ENCODE results near the gene GTPBP6.

The GTPBP6 gene, protein sequence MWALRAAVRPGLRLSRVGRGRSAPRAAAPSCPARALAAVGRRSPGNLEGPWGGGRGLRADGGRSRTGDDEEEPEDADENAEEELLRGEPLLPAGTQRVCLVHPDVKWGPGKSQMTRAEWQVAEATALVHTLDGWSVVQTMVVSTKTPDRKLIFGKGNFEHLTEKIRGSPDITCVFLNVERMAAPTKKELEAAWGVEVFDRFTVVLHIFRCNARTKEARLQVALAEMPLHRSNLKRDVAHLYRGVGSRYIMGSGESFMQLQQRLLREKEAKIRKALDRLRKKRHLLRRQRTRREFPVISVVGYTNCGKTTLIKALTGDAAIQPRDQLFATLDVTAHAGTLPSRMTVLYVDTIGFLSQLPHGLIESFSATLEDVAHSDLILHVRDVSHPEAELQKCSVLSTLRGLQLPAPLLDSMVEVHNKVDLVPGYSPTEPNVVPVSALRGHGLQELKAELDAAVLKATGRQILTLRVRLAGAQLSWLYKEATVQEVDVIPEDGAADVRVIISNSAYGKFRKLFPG

DNA sequence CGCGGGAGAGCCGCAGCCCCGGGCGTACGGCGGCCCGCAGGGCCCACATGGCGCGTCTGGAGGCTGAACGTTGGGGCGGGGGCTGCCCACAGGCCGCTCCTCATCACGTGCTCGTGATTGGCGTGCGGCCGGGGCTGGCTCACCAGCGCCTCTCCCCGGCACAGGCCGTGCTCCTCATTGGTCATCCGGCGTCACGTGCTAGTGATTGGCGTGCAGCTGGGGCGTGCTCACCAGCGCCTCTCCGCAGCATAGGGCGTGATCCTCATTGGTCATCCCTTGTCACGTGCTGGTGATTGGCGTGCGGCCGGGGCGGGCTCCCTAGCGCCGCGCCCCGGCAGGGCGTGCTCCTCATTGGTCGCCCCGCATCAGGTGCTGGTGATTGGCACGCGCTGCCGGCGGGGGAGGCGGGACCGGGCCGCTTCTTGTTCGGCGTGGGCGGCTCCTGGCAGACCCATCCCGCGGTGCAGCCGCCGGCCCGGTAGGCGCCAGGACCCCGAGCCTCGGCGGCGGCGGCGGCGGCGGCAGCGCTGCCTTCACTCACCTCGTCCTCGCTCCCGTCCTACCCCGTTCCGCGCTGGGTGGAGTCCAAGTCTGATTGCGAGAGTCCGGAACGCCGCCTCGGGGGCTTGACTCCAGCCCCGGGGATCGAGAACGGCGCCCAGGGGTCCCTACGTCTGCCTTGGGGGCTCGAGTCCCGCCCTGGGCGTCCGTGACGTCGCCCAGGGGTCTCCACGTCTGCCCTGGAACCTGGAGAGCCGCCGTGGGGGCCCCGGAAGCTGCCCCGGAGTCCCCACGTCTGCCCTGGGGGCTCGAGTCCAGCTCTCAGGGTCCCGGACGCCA lies at the start of gene GTPBP6:
GTPBP6 (minus strand) TSS at position 58 of the 840 bp plus-strand sequence; CDS start at position 49, 9 bp downstream.
- DNase-seq: no peak

DNA sequence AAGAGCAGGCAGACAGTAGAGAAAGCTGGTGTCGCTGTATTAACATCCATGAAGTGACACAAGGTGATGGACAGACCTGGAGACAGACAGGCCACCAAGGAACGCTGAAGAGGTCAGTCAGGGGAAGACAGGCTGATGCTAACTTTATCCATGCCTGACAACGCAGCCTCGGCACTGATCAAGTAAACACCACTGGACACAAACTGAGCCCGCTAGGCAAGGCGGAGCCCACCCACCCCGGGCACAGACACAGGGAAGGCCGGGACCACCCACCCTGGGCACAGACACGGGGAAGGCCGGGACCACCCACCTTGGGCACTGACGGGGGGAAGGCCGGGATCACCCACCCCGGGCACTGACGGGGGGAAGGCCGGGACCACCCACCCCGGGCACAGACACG lies 49.3 kb upstream of the GTPBP6 start:
- DNase-seq: no peak

DNA sequence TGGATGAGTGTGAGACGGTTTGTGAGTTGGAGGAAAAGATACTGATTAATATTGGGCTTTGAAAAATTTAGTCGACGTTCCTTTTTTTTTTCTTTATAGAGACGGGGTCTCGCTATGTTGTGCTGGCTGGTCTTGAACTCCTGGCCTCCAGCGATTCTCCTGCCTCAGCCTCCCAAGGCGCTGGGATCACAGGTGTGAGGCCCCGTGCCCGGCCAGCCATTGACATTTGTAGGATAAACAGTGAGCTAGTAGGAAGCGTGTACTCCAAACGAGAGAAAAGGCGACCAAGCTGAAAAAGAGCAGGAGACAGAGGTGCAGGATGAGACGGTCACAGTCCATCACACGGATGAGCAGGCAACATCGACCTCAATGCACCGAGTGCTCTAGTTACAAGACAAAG lies 48.8 kb upstream of the GTPBP6 start:
- no peak for DNase-seq

DNA sequence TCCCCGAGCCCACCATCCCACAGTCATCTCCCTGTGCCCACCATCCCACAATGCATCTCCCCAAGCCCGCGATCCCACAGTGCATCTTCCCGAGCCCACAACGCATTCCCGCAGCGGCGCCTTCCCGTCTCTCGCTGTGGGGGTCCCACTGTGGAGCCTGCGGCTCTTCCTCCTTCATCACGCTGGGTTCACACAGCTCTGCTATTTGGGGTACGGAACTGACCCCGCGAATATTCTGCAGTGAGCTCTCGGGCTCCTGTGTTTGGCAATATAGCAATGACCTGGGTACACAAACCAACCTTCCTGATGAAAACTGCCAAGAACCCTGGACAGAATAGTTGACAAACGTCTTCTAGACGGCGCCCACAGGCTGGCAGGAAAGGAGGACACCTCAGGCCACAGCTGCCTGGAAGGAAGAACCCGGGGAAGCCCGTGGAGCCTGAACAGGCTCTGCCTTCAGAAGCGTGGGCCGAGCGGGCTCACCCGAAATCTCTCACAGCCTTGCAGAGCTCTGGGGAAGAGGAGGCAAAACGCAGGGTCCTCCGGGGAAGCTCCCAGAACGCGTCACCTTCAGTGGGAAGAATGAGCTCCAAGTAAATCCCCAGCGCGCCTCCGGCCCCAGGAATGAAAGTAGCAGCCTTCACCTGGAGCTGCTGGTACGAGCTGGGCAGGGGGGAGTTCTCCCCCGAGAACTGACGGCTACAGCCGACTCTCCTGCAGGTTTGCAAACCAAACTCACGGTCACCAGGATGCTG lies 45.2 kb upstream of the GTPBP6 start:
- DNase-seq: no peak

DNA sequence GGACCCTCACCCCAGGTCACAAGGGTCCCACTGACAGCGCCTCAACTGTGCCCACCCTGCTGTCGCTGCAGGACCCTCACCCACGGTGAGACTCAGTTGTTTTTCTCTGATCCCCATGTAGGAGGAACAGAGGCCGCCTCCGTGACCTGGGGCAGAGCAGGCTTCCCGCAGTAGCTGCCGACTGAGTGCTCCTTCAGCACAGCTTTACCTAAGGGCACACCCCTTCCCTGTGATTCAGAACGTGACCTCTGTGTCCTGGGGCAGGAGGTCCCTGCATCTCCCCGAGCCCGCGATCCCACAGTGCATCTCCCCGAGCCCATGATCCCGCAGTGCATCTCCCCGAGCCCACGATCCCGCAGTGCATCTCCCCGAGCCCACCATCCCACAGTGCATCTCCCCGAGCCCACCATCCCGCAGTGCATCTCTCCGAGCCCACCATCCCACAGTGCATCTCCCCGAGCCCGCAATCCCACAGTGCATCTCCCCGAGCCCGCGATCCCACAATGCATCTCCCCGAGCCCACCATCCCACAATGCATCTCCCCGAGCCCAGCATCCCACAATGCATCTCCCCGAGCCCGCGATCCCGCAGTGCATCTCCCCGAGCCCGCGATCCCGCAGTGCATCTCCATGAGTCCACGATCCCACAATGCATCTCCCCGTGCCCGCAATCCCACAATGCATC lies 44.5 kb upstream of the GTPBP6 start:
- no peak for DNase-seq

DNA sequence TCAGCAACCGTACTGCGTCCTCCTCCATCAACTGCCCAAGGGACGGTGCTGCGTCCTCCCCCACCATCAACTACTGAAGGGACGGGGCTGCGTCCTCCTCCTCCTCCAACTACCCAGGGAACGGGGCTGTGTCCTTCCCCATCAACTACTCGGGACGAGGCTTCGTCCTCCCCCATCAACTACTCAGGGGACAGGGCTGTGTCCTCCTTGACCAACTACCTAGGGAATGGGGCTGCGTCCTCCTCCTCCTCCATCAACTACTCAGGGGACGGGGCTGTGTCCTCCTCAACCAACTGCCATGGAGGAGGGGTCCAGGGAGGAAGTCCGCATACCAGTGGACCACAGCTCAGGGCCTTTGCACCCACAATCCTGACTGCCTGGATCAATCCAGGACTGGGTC lies 43.8 kb upstream of the GTPBP6 start:
- no peak for DNase-seq

DNA sequence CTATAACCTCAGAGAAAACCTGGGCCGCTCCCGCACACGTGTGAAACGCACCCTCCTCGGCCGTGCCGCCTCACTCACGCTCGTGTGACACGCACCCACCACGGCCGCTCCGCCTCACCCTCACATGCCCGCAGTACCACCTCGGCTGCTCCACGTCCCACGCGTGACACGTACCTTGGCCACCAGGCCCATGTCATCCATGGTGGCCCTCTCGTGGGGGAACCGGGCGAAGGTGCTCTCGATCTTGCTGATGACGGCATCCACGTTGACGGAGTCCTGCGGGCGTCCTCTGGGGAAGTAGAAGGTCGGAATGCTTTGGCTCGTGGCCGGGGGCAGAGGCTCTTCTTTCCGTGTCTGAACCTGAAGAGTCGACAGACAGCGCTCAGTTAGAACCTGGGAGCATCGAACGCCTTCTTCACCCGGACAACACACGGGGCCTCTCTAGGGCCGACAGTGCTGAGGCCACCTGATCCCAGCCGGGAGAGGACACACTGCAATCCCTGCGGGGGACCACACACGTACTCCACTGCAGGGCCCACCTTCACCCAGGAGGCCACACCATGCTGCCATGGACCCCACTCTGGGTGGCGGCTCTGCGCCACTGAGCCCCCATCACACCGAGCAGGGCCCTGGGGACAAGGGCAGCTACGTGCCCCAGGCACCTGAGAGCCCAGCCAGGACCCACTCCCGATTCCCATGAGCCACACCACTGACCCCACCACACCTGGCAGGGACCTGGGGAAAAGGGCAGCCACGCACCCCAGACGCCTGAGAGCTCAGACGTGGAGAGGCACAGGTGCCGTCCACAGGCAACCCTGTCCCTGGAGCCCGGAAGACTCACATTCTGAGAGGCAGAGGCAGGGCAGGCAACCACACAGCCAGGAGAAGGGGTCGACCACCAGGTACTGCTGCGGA lies 42.9 kb upstream of the GTPBP6 start:
- DNase-seq: no peak

DNA sequence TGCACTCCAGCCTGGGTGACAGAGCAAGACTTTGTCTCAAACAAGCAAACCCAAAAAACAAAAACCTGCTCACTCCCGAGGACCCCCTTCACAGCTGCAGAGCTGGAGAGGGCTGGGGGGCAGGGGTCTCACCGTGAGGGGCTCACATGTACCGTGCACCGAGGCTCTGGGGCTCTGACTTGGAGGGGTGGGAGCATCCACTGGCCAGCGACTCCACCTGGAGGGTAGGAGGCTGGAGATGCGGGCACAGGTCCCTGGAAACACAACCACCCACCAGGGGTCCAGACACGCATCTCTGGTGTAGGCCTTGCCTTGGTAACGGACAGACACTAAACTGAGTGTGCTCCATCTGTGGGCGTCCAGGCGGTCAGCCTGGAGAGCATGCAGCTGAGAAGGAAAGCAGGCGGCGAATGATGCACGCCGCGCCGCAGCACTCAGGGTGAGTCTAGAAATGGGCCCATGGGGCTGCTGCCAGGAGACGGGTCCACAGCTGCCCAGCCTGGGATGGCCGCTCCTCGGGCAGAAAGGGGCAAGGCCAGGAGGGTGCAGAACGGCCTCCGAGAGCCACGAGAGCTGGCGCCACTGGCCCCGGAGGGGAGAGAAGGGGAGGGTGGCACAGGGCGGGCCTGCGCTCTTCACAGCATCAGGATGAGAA lies 42.0 kb upstream of the GTPBP6 start:
- no peak for DNase-seq

DNA sequence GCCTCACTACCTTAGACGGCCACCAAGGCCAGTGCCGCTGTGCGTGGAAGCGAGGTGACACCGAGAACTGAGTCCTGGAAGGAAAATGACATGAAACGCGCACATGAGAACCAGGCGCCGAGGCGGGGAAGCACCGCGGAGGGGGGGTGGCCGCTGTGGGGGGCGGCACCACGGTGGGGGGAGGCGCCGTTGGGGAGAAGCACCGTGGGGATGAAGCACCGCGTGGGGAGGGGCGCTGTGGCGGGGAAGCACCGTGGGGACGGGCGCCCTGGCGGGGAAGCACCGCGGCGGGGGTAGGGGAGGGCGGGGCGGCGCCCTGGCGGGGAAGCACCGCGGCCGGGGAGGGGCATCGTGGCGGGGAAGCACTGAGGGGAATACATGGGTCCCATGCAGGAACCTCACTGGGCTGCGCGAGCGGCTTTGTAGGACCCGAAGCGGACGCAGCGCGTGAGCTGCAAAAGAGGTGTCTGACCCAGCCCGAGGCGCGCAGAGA lies 40.1 kb upstream of the GTPBP6 start:
- DNase-seq: no peak

DNA sequence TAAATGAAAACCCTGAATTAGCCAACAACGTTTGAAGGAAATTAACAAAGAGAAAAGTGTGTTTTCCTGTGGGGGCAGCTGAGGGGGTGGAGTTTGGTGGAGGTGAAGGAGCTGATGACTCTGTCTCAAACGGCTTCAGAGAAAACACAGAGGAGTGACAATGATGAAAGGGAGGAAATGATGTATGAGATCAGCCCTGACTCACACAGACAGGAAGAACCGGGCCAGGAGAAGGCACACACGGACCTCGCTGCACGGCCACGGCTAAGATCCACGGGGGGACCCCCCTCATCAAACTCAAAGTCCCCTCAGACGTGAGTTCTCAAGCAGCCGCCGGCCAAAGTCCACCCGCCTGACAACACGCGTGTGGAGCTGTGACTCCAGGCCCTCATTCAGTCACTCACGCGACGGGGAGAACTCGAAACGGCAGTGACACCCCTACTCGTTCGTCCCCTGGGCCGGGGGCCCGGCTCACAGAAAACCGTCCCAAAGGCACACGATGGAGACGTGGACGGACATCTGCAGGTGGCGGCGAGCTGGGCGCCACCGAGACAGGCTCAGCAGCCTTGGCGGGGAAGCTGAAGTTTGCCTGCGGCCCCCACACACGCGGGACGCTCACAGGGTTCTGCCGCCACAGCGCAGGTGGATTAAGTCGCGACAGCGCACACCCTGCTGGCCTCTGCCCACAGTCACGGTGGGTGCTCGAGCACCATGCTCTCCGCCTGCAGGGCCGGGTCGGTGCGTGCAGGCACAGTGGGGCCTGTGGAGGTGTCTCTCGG lies 39.3 kb upstream of the GTPBP6 start:
- DNase-seq: no peak

DNA sequence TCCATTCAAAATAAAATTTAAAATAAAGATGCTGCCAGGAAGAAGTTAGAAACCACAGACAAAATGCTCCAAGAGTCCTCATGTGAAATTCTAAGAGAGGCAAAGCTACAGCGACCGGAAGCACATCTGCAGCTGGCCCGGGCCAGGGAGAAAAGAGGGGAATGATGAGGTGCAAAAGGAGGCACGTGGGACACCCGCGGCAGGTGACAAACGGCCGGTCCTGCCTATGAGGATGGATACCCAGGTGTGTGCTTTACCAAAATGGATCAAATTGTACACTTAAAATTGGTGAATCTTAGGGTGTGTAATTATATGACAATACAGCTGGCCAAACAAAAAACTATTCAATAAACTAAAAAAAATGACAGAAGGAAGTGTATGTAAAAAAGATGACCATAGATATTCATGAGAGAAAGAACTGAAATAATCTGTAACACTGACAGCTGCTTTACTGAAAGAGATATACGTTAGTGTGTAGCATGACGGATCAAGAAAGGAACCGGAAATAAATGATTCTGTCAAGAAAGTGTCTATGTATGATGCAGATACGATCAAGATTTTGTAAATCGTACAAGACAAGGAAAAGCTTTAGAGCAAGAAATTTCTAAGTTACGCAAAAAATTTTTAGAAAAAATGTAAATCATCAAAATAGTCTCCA lies 38.6 kb upstream of the GTPBP6 start:
- DNase-seq: no peak

DNA sequence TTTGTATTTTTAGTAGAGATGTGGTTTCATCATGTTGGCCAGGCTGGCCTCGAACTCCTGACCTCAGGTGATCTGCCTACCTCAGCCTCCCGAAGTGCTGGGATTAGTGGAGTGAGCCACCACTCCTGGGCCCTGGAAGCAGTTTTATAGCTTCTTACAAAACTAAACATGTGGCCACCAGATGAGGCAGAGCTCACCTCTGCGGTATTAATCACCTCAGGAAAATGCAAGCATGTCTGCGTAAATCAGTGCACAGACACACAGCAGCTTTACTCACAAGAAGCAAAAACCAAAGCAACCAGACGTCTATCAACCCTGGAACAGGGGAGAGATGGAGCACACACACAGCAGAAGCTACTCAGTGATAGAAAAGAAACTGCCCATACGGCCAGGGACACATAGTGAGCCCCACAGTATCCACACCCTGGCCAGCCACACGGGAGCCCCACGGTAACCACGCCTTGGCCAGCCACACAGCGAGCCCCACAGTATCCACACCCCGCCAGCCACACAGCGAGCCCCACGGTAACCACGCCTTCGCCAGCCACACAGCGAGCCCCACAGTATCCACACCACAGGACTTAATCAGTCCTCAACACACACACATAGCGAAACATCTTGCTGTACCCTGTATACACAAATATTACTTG lies 37.9 kb upstream of the GTPBP6 start:
- no peak for DNase-seq

DNA sequence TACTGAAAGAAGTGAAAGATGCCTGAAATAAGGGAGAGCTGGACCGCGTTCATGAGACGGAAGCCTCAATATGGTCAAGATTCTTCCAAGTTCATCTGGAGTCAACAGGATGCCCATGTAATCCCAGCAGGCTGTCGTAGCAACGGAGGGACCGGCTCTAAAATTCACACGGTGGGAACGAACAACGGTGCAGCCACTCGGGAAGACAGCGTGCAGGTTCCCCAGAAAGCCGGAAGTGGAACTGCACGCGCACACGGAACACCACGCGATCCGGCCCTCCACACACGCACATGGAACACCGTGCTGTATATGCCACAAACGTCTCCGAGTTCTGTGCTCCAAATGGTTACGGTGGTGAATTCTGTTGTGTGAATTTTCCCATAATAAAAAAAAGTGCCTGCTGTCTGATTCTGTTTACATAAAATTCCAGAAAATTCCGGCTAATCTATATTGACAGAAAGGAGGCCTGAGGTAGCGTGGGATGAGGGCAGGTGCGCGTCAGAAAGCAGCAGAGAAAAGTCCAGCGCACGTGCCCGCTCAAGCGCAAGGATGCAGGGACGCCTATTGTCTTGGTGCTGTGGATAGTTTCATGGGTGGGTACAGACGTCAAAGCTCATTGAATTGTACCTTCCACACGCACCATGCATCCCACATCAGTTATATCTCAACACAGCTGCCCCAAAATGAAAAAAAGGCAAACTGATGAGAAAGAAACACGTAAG lies 36.9 kb upstream of the GTPBP6 start:
- DNase-seq: no peak

DNA sequence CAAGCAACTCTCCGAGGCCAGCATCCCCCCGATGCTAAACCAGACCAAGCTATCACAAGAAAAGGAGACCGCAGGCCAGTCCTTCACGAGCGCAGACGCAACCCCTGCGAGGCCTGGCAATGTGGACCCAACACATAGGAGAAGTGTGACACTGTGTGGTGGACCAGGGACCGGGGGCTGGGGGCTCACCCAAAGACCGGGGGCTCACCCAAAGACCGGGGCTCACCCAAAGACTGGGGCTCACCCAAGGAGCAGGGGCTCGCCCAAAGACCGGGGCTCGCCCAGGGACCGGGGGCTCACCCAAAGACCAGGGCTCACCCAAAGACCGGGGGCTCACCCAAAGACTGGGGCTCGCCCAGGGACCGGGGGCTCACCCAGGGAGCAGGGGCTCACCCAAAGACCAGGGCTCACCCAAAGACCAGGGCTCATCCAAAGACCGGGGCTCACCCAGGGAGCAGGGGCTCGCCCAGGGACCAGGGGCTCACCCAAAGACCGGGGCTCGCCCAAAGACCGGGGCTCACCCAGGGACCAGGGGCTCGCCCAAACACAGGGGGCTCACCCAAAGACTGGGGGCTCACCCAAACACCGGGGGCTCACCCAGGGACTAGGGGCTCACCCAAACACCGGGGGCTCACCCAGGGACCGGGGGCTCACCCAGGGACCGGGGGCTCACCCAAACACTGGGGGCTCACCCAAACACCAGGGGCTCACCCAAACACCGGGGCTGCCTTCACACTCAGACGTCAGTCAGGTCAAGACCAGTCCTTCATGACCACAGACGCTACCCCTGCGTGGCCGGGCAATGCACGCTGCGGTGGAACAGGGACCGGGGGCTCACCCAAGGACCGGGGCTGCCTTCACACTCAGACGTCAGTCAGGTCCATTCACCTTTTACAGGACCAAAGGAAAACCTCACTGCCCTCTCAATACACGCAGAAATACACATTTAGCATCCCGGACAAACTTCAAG lies 35.3 kb upstream of the GTPBP6 start:
- no peak for DNase-seq

DNA sequence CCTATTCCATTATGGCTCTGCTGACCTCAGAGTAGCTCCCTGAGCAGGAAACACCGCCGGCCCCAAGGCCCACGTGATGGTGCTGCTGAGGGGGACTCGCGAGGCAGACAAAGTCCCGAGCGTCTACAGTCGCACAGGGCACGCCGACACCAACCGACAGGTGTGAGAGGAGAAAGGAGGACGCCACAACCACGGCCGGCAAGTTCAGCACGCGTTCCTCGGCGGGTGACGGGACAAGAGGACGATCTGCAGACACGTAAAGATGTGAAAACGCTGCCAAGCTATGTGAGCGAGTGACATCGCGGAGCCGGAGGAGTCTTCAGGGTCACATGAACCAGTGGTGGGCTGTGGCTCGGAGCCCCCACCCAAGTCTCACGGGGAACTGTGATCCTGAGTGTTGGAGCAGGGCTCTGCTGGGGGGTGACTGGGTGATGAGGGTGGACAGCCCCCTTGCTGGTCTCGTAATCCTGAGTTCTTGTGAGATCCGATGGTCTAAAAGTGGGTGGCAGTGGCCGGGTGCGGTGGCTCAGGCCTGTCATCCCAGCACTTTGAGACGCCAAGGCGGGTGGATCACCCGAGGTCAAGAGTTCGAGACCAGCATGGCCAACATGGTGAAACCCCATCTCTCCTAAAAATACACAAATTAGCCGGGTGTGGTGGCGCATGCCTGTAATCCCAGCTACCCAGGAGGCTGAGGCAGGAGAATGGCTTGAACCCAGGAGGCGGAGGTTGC lies 34.2 kb upstream of the GTPBP6 start:
- DNase-seq: no peak

DNA sequence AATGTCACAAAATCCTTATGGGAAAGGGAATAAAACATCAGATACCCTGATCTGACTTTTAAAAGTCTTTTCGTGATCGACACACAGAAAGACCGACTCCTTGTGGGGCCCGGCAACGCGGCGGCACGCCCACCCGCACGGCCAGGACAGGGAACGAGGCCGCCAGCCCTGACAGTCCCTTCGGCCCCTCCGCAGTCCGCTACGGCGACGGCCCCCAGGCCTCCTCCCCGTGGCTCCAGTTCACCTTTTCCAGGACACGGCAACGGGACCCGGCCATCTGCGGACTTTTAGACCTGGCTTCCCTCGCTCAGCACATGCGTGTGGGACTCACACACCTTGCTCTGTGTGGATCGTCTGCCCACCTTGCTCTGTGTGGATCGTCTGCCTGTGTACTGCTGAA lies 33.6 kb upstream of the GTPBP6 start:
- no peak for DNase-seq

Data from NCI-H82 (cell line).